HG03342 (cell line): Measurements from ENCODE around the gene SEC14L2.
A peak's percentile ranks its signal among the peaks of the same experiment; 100 is the strongest.

ENCODE experiments used
- ATAC-seq: cut with Tn5 transposase; IDR thresholded peaks from one replicate; pipeline ENCODE4 v1.9.1; 2021; ENCODE audit warnings: mild to moderate bottlenecking, moderate library complexity; ENCODE audit not compliant: unreplicated experiment

SEC14L2 gene

DNA sequence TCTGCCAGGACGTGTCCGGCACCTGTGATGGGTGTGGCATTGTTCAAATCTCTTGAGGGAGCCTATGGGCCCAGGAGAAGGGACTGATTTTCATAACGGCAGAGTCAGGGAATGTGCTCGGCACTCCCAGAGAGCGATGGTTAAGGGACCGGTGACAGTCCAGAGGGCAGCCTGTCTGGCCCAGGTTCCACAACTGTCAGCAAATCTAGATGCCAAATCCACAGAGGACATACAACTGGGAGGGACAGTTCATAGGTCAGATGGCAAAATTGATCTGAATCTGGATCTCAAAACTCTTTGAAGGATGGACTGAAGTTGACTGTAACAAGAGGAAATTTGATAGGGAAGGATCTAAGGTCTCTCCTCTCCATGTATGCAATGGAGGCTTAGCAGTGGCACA lies 7.5 kb downstream of the SEC14L2 start:
- no peak for ATAC-seq

DNA sequence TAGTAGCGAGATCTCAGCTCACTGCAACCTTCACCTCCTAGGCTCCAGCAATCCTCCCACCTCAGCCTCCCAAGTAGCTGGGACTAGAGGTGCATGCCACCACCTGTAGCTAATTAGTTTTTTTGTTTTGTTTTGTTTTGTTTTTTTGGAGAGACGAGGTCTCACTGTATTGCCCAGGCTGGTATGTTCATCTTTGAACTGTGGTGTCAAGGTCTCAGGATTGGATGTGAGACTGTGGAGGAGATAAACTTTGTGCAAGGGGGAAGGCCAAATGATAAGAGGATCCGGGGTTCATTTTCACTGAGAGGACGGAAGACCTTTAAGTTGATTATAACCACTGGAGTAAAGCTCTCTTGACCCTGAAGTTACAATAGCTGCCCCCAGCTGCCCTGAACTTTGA lies 8.9 kb downstream of the SEC14L2 start:
- no peak for ATAC-seq

DNA sequence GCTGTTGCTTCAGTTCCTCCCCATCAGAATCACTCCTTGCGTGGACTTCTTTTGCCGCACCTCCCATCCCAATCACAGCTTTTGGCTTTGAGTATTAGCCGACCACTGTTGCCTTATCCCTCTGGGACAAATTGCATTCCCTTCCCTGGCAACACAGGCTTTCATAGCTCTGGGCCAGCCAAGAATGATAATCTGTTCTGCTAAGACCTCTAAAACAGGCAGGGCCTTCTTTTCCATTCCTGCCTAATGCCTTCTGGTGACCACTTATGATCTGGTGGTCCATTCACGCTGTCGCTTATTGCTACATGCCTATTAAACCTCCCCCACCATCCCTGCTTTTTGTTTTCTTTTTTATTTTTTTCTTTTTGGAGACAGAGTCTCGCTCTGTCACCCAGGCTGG lies 9.6 kb downstream of the SEC14L2 start:
- no peak for ATAC-seq

DNA sequence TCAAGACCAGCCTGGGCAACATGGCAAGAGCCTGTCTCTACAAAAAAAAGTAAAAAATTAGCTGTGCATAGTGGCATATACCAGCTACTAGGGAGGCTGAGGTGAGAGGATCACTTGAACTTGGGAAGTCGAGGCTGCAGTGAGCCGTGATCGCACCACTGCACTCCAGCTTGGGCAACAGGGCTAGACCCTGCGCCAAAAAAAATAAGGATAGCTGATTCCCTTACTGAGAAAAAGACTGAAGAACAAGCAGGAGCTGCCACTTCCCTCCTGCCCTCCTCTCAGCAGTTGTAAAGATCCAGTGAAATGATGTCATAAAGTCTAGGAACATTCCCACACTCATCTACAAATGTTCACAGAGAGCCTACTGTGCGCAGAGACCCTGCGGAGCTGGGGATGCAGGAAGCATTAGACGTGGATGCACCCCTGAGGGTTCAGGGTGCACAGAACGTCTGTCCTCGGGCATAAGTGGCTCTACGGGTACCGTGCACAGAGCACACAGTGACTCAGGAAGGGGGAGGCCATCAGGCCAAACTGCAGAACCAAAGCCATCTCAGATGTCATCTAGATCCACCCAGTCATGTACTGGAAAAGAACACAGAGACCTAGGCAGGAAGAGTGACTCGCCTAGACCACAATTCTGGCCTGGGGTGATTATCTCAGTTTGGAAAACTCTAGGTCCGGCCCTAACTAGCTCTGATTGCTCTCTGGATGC lies 11.7 kb downstream of the SEC14L2 start:
- ATAC-seq = no peak

DNA sequence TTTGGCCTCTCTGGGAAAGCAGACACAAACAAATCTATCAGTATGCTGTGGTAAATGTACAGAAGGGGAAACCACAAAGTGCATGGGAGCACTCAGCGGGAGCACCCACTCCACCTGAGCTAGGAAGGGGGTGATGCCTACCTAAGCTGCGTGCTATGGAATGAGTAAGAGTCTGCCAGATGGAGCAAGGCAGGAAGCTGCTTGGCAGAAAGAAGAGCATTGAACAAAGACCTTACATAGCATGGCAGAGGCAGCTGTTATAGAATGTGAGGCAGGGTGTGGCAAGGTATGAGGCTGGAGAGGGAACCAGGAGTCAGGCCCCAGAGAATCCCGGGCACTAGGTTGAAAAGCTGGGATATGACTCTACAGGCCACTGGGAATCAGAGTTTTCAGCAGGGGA lies 15.0 kb downstream of the SEC14L2 start:
- no peak for ATAC-seq

DNA sequence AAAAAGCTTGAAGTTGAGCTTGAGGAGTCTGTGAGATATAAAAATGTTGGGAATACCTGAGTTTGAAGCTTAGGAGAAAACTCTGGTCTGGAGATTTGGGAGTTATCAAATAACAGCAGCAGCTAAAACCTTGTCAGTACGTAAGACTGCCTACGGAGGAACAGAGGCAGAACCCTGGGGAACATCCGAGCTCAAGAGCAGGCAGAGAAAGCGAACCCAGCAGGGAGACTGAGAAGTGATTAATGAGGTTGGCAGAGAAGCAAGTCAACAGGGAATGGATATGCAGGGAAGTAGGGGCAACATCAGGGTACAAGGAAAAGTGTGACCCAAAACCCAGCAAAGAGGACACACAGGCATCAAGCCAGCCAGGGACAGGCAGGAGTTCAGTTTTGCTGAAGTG lies 16.2 kb downstream of the SEC14L2 start:
- ATAC-seq = no peak

DNA sequence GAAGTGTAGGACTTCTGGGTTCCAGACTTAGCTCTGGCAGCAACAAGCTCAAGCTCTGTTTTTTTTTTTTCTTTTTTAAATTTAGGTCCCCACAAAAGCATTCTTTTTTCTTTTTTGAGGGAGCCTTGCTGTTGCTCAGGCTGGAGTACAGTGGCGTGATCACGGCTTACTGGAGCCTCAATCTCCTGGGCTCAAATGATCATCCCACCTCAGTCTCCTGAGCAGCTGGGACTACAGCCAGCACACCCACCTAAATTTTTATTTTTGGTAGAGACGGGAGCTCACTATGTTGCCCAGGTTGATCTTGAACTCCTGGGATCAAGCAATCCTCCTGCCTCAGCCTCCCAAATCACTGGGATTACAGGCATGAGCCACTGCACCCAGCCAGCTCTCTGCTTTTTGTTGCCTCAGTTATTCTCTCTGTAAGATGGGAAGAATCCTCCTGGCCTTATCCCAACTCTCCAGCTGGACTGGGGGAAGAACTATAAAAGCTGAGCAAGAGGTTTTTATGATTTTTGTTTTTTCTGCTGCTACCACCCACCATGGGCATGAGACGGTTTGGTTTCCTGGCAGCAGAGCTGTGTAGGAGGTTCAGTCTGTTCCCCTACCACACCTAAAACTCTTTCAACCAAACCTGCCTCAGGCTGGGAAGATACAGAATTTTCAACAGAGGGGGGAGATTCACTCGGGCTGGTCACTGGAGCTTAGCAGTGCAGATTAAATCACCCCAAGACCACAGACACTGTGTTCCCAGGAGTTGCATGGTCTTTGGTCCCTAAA lies 17.1 kb downstream of the SEC14L2 start:
- no peak for ATAC-seq

DNA sequence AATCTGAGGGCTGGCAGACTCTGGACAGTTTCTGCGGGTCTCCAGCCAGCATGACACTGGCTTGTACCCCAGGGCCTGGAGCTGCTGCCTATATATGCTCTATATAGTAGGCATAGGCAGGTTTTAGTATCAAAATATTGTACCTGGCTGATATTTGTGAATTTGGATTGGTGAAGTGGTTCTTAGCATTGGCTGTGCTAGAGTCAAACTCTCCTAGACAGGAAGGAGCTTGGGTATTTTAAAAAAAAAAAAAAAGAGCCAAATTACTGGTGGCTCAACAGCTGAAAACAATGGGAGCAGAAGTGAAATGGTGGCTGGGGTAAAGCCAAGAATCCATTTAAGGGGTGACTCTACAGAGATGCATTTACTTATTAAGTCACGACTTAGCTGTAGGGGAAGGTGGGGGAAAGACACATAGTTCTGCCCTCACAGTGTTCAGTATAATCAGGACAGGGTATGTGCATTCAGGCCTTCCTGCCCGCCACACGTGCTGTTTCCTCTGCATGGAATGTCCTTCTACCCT lies 17.8 kb downstream of the SEC14L2 start:
- ATAC-seq = no peak

DNA sequence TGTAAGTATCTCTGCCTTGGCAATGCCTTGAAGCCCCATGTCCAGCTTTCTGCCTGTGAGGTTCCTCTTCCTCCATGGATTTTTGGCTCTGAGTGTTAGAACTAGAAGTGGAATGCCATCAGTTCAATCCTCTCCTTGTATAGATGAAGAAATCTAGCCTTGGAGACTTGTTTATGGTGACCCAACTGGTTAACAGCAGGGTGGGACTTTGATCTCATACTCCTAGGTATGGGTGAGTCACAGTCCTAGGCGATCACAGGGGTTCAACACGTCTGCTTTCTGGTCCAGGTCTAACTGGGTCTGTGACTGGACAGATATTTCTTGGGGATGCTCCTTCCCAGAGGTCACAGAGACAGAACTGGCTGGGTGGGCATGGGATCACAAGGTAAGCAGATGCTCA lies 19.6 kb downstream of the SEC14L2 start:
- no peak for ATAC-seq

DNA sequence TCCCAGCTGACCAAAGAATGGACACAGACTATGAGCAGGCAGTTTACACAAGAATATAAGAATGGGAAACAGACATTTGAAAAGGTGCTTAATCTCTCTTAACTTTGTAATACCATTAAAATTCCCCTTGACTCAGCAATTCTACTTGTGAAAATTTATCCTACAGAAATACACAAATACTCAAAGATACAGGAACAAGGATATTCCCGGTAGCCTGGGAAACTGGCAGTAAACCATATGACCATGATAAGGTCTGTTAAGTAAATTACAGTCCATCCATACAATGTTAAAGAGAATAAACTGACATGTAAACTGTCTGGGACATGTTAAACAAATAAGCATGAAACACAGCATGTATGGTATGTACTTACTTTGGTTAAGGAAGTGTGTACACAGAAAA lies 20.0 kb downstream of the SEC14L2 start:
- ATAC-seq = no peak

DNA sequence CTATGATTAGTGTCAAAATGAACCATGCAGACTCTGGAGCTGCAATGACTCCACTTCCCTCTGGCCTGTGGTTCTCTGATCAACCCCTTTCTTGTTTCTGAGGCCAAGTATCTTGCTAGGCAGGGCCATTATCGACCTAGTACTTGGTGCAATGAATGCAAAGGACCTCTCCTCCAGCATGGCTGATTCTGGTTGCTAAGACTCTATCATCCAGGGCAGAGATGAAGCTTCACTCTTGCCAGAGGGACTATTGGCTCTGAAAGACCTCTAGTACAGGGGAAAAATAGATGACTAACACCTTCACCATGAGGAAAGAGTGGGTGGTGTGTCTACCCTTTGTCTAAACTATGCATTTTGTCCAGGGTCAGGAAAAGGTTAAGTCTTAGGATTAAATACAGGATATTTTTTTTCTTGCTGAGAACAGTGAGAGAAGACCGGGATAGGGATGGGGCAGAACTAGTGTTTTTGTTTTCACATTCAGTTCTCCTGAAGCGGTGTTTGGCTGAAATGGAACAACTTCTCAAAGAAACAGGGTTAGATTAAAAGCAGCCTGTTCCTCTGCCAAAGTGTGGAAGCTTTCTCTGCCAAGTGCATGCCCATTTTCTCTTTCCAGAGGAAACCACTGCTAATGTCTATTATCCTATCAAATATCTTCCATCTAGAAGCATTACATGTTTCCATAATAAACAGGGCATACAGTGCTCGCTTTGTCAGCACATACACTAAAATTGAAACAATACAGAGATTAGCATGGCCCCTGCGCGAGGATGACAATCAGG lies 23.7 kb downstream of the SEC14L2 start:
- no peak for ATAC-seq

DNA sequence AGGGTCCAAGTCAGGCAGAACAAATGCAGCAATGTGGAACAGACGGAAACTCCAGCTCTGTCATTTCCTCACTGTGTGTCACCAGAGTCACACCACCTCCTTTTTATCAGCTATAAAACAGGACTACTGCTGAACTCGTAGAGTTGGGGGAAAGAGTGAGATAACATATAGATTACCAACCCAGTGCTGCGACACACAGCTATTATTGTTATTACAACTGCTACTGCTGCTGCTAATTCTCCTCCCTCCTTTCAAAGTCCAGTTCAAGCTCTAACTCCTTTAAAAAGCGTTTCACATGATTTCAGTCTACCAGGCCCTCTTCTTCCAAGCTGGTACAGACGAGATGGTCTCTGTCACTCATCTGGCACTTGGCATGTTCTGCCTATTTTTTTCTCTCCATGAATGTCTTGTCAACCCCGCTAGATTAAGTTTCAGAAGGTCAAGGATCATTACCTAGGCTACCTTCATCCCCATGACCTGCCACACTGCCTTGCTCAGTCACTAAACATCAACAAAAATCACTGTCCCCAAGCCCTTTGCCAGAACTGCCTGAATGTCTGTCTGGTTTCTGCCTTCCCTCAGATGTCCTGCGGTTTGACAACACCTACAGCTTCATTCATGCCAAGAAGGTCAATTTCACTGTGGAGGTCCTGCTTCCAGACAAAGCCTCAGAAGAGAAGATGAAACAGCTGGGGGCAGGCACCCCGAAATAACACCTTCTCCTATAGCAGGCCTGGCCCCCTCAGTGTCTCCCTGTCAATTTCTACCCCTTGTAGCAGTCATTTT lies 25.1 kb downstream of the SEC14L2 start:
- no peak for ATAC-seq

DNA sequence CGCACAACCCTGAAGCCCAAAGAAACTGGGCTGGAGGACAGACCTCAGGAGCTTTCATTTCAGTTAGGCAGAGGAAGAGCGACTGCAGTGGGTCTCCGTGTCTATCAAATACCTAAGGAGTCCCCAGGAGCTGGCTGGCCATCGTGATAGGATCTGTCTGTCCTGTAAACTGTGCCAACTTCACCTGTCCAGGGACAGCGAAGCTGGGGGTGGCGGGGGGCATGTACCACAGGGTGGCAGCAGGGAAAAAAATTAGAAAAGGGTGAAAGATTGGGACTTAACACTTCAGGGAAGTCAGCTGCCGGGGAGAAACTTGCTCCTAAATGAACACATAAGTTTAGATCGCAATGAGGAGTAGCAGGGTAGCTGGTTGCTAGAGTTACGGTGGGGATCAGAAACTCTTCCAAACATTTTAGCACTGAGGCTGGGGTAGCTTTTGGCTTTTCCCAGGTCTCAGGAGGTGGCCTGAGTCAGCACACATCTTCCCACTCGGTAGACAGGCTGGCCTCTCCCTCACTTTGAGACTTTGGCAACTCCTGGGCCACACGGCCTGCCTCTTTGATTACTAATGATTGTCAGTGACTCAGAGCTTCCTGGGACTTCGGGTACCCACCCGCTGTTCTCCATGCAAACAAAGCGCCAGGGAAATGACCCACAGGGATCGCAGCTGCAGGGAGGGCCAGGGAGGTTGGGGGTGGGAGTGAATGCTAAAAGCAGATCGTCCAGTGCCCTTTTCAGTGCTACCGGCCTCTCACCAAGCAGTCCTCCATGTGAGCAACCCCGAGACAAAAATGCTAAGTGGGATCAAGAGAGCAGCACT lies 25.9 kb downstream of the SEC14L2 start:
- ATAC-seq = no peak

DNA sequence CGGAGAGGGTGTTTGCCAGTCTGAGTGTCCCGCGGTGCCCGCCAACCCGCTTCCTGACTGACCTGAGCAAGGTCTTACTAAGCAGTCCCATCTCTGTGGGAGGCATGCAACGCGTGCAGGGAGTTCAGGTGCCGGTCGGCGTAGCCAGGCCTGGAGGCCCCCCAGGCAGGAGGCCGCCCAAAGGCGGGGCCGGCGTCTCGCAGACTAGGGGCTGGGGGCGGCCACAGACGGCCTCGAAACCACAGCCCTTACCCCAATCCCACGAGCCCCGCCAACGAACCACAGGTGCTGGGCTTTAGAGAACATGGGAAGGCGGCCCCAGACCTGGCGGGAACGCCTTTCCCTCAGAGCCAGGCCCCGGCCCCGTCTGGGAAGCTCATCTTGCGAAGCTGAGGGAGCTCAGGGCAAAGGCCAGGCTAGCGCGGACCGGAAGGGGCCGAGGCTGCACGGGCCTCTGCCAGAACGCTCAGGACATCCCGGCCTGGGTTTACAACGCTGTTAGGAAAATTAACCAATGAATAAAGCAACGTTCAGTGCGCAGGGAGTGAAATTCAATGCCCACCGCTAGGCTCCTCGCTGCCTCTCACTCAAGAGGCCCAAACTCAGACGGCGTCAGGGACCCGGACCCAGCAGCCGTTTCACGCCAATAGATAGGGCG lies 26.6 kb downstream of the SEC14L2 start:
- ATAC-seq = peak; percentile 24

DNA sequence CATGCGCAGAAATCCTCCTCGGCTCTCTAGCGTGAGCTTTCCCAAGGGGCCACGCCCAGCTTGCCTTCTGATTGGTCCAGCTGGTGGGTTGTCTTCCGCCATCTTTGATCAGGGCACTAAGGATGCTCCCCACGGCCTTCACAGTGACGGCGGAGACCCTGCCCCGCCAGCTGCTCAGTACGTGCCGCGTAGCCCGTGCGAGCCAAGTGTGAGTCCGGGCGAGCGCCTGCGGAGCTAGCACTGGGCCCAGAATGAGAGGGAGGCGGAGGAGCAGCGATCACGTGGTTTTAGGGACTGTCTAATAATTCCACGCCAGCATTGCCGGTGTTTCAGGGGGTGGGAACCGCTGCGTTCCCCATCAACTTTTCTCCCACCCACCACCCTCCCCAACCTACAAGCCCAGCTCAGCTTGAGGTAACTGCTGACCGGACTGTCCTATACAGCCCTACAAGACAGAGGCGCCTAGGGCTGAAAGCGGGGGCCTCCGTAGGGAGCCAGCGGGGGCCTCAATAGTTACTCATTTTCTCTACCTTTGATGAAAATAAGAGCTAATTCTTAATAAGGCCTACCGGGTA lies 27.2 kb downstream of the SEC14L2 start:
- ATAC-seq = peak; percentile 79

DNA sequence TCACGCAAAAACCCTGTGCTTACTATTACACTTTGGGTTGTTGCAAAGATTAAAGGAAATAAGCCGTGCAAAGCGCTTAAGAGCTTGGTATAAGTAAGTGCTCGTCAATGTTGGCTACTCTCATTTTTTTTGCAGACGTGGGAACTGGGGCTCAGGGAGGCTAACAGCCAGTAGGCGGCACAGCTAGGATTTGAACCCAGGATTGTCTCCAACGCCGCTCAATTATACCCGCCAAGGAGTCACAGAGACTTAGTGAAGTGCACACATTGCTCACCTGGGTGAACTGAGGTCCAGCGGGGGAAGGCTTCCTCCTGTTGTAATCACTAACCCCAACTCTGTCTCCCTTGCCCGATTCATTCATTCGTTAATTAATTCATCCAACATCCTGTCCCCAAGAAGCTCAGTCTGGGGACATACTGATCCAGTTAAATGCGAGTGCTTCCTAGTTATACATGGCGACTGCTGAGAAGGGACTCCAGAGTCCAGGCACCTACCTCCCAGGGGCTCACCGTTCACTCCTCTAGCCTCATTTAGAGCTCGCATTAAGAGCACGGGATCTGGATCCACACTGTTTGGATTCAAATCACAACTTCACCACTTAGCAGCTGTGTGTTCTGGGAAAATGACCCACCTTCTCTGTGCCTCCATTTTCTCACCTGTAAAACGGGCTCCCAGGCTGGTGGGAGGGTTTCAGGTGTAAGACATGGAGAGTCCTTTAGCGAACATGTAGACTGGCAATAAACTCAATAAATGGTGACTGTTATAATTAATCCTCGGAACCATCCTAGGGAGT lies 27.9 kb downstream of the SEC14L2 start:
- no peak for ATAC-seq

DNA sequence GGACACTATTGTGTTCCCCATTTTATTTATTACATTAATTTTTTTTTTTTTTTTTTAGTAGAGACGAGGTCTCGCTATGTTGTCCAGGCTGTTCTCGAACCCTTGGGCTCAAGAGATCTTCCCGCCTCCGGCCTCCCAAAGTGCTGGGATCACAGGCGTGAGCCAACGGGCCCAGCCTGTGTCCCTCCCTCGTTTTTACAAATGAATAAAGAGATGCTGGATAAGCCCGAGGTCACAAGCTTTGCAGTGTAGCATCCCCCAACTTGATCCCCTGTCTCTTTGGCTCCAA lies 28.5 kb downstream of the SEC14L2 start:
- ATAC-seq = no peak

DNA sequence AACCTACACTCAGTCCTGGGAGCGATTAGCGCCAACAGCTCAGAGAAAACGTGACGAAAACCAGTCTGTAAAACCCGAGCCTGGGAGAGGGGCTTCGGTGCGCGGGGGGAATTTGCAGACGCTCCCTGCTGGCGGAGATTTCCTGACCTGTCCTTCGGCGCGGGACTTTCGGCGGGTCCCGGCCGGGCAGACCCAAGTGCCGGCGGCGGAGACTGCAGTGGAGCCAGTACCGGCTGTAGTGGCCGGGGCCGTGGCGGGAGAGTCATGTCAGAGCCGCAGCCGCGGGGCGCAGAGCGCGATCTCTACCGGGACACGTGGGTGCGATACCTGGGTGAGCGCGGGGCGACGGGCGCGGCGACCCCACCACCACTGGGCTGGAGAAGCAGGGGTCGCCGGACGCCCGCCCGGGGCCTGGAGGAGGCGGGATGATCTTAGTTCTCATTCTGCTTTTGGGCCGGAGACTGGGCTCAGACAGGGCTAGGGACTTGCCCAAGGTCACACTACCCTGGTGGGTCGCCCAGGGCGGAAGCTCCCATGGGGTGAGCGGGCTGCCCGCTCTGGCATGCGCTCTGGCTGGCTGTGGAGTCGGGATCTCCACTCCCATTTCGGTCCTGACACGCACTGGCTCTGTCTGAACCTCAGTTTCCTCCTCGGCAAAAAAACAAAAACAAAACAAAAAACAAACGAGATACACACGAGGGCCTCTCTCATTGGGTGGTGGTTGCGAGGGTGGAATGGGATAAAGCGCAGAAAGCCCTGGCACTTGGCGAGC lies 29.0 kb downstream of the SEC14L2 start, which contains the start of gene MTFP1:
Gene MTFP1, plus strand, starts transcription at position 153 of the 772 bp plus-strand sequence. Its CDS starts 112 bp downstream, at position 265.
- ATAC-seq = no peak
